ENCODE results near the gene FLCN. TPM values are rescaled to one million over a fixed set of nuclear protein-coding genes. Genes with fewer than 3 reads are reported as not detected.

Gene FLCN
- total and polyA plus RNA-seq, 2 experiments from 2014 or later = 12.1 to 36.6 TPM

- no peaks in the 10 kb centered on the region for H3K4me1 ChIP-seq (ENCODE audit: insufficient read depth)
- no peaks in the 10 kb centered on the region for H3K9me2 ChIP-seq (ENCODE audit: insufficient read depth)
- H3K36me3 ChIP-seq (ENCODE audit: insufficient read depth) = peaks cover 20% of the 10 kb centered on the region
- peaks cover 63% of the 10 kb centered on the region for H3K36me3 Mint-ChIP-seq (ENCODE audit: low read depth)
- no peak overlapping the region for H3K27ac Mint-ChIP-seq
- no peak overlapping the region for H3K4me3 Mint-ChIP-seq
- H3F3A ChIP-seq (replicated peaks; ENCODE audit: low read depth) = no peaks in the 10 kb centered on the region
- H3K27me3 Mint-ChIP-seq (ENCODE audit: insufficient read depth, low read depth, poor library complexity) = peaks cover 12% of the 10 kb centered on the region
- ATAC-seq (no peak), DNase-seq (ENCODE audit: low spot score) (no peak)
- no peak for TF ChIP-seq CREB1 (CRISPR knock-in tag; IDR thresholded peaks at IDR 0.05; ENCODE audit: low read depth)
- no peak for TF ChIP-seq POLR2AphosphoS5 (IDR thresholded peaks at IDR 0.05; ENCODE audit: low read depth)
- no peak for TF ChIP-seq ETS1 (IDR thresholded peaks at IDR 0.05)
- no peak for TF ChIP-seq EZH2phosphoT487 (IDR thresholded peaks at IDR 0.05; ENCODE audit: unreplicated experiment)
- TF ChIP-seq ZNF114 (CRISPR knock-in tag; IDR thresholded peaks at IDR 0.05) = no peak
- no peak for TF ChIP-seq REST (IDR thresholded peaks at IDR 0.05; ENCODE audit: unreplicated experiment)
- TF ChIP-seq NANOG (IDR thresholded peaks at IDR 0.05; ENCODE audit: borderline replicate concordance) = no peak
- no peak for TF ChIP-seq CTCF (conservative IDR thresholded peaks at IDR 0.05; ENCODE audit: low read depth in 2 of 2)
- TF ChIP-seq ZNF331 (CRISPR knock-in tag; IDR thresholded peaks at IDR 0.05; ENCODE audit: low read depth) = no peak
- TF ChIP-seq STAT1 (IDR thresholded peaks at IDR 0.05; ENCODE audit: unreplicated experiment) = no peak
- no peak for TF ChIP-seq EZH2 (IDR thresholded peaks at IDR 0.05; ENCODE audit: low read depth, unreplicated experiment)
- TF ChIP-seq JUNB (IDR thresholded peaks at IDR 0.05; ENCODE audit: unreplicated experiment) = no peak
- no peak for TF ChIP-seq ZNF462 (CRISPR knock-in tag; IDR thresholded peaks at IDR 0.05)
- no peaks in the 10 kb centered on the region for H3K27me3 ChIP-seq (ENCODE audit: insufficient read depth)
- H3K4me1 Mint-ChIP-seq = no peaks in the 10 kb centered on the region
- H3K79me2 ChIP-seq (replicated peaks; ENCODE audit: insufficient read depth) = peaks cover 22% of the 10 kb centered on the region
- H3K4me3 ChIP-seq = no peak overlapping the region
- H4K20me1 ChIP-seq (replicated peaks; ENCODE audit: insufficient read depth) = peaks cover 4% of the 10 kb centered on the region; the same call in 1 of the 2 replicates
- no peak overlapping the region for H3K4me2 ChIP-seq
- H3K27ac ChIP-seq (ENCODE audit: low read depth) = no peak overlapping the region
- H2AFZ ChIP-seq = no peak overlapping the region
- H3K9me3 Mint-ChIP-seq = no peaks in the 10 kb centered on the region
These were observed 7.3 kb downstream of the FLCN start for GRCh38 chr17:17229416-17230384.

Data from GM23338 (cell line).